HepG2 (cell line): Measurements from ENCODE around the gene LYZL6. TPM values are rescaled to one million over a fixed set of nuclear protein-coding genes. Genes with fewer than 3 reads are reported as not detected.

Experiments used
- ATAC-seq: fragments of 200-7000 bp; cut with Tn5 transposase; 3 replicates; pipeline ENCODE4 v1.9.1; 2020; ENCODE audit warnings: mild to moderate bottlenecking, moderate library complexity
- BruUV-seq: library from RNA; stranded (reverse); fragments of 400-500 nt; replicated peaks from 2 replicates; lab custom pipeline; 2021; lab: Mats Ljungman, UMichigan
- CTCF ChIA-PET: fragments of 300-600 bp; formaldehyde crosslinking; extraction: SDS; loops from one replicate; lab custom pipeline; 2021; ENCODE audit warnings: low total read pairs, inconsistent platforms, low intra/inter-chr PET ratio; lab: Yijun Ruan, JAX
- POLR2A ChIA-PET: fragments of 350-600 bp; sonication (Branson Sonifier 250); formaldehyde crosslinking; loops from one replicate; lab custom pipeline; 2020; ENCODE audit warnings: antibody characterized with exemption, inconsistent platforms; lab: Yijun Ruan, JAX
- DNase-seq: peaks from one replicate; pipeline ENCODE4 v3.0.0-alpha.2; 2015; ENCODE audit warnings: low spot score
- FAIRE-seq: peaks from 3 replicates; lab custom pipeline; 2011; peaks lifted over from hg19 to GRCh38; lab: Jason Lieb, UNC
- H2AFZ ChIP-seq: one replicate; pipeline ENCODE4 v1.6.1; 2011; ENCODE audit warnings: low read length, inconsistent platforms
- H3K27ac ChIP-seq: fragments of 300-600 bp; 3 replicates; pipeline ENCODE4 v1.8.0; 2011; ENCODE audit warnings: mixed run types, mild to moderate bottlenecking, mixed read lengths, low read length, inconsistent platforms; ENCODE audit not compliant: insufficient read depth; ENCODE audit errors: extremely low read length
- H3K27me3 ChIP-seq, 2 experiments: fragments of 200-600 bp in 1 of 2; 2 replicates in 1 of 2; 3 replicates in 1 of 2; pipeline versions ENCODE4 v1.6.0 to v1.8.0; 2011; ENCODE audit warnings: low read length in 2 of 2, mild to moderate bottlenecking in 2 of 2, moderate library complexity in 2 of 2, inconsistent platforms in 1 of 2; ENCODE audit not compliant: insufficient read depth in 2 of 2, control insufficient read depth in 1 of 2
- H3K36me3 ChIP-seq, 2 experiments: fragments of 200-600 bp in 1 of 2; replicated peaks in 1 of 2; 2 replicates in 1 of 2; 3 replicates in 1 of 2; pipeline versions ENCODE4 v1.5.1 to v1.8.0; 2011; ENCODE audit warnings: low read length in 2 of 2, inconsistent platforms in 1 of 2; ENCODE audit not compliant: insufficient read depth in 2 of 2, control insufficient read depth in 1 of 2
- H3K4me1 ChIP-seq: 2 replicates; pipeline ENCODE4 v1.5.1; 2012; ENCODE audit warnings: low read length, inconsistent platforms; ENCODE audit not compliant: insufficient read depth
- H3K4me2 ChIP-seq: 2 replicates; pipeline ENCODE4 v1.6.0; 2011; ENCODE audit warnings: low read depth, low read length, inconsistent platforms
- H3K4me3 ChIP-seq, 3 experiments: fragments of 200-600 bp in 1 of 3; sonication (generic), shearing (Covaris generic) in 1 of 3; replicated peaks in 1 of 3; 2 replicates each; pipeline ENCODE4 v1.5.1; 2011 to 2016; ENCODE audit warnings: low read length in 3 of 3, inconsistent platforms in 2 of 3, low read depth in 2 of 3, mild to moderate bottlenecking in 2 of 3, control low read depth in 1 of 3, mixed read lengths in 1 of 3; ENCODE audit not compliant: insufficient read depth in 1 of 3
- H3K79me2 ChIP-seq: one replicate; pipeline ENCODE4 v1.6.1; 2011; ENCODE audit warnings: low read length, inconsistent platforms; ENCODE audit not compliant: insufficient read depth
- H3K9ac ChIP-seq: 2 replicates; pipeline ENCODE4 v1.6.0; 2011; ENCODE audit warnings: mild to moderate bottlenecking, low read depth, low read length, inconsistent platforms; ENCODE audit not compliant: insufficient read depth
- H3K9me3 ChIP-seq: 2 replicates; pipeline ENCODE4 v1.5.1; 2012; ENCODE audit warnings: mild to moderate bottlenecking, low read length
- H4K20me1 ChIP-seq: 2 replicates; pipeline ENCODE4 v1.6.0; 2011; ENCODE audit warnings: inconsistent platforms, mild to moderate bottlenecking, low read length, moderate library complexity; ENCODE audit not compliant: insufficient read depth
- PRDM10 ChIP-seq: sonication (generic); formaldehyde crosslinking; IDR thresholded peaks from 2 replicates; pipeline ENCODE4 v1.4.0; 2020; ENCODE audit warnings: low read depth, missing genetic modification reagents
- ZBTB44 ChIP-seq: sonication (generic); formaldehyde crosslinking; IDR thresholded peaks from 2 replicates; pipeline ENCODE4 v1.4.0; 2020; ENCODE audit warnings: missing genetic modification reagents
- ZFP36L1 ChIP-seq: sonication (generic); formaldehyde crosslinking; IDR thresholded peaks from 2 replicates; pipeline ENCODE4 v1.8.0; 2022; ENCODE audit warnings: mild to moderate bottlenecking, missing genetic modification reagents, moderate library complexity
- ZNF143 ChIP-seq: sonication (generic); formaldehyde crosslinking; IDR thresholded peaks from 2 replicates; pipeline ENCODE4 v1.4.0; 2020; ENCODE audit warnings: missing genetic modification reagents
- ZNF30 ChIP-seq: sonication (generic); formaldehyde crosslinking; IDR thresholded peaks from 2 replicates; pipeline ENCODE4 v1.5.0; 2020; ENCODE audit warnings: mild to moderate bottlenecking, missing genetic modification reagents
- WGBS: methylation state at CpG from one replicate; pipeline ENCODE4 v1.1.6; 2017; ENCODE audit warnings: low lambda C conversion rate; 5-methylcytosine and 5-hydroxymethylcytosine counted together
- in situ Hi-C: cut with HindIII; loops from 2 replicates; pipeline ENCODE4 v1.10.0; 2017; ENCODE audit warnings: low pct_unique_long_range_greater_than_20kb; ENCODE audit not compliant: extremely low pct_ligation_motif_present
- intact Hi-C: fragments of 100-400 bp; cut with micrococcal nuclease; formaldehyde crosslinking; loops from one replicate; pipeline ENCODE4 v1.10.0; 2022; ENCODE audit not compliant: unreplicated experiment
- polyA plus RNA-seq, 8 experiments: library from polyadenylated mRNA; depleted of rRNA in 3 of 8; stranded (reverse) in 7 of 8; unstranded in 1 of 8; fragments of >200 nt; fragmentation: Illumina TruSeq in 4 of 8; extraction: Trizol in 4 of 8; gene quantifications; 2 replicates each; pipeline versions ENCODE4 v1.2.1 to v1.2.3, GENCODE V29; 2011 to 2016; ENCODE audit warnings: low read depth in 4 of 8, missing spikeins in 1 of 8, mixed read lengths in 1 of 8; ENCODE audit not compliant: insufficient read depth in 1 of 8
- total RNA-seq, 5 experiments: library from RNA; depleted of rRNA; stranded (reverse); fragments of >200 nt; fragmentation: Illumina TruSeq; extraction: Trizol; gene quantifications; 2 replicates each; pipeline ENCODE4 v1.2.3, GENCODE V29; 2016; ENCODE audit warnings: low read depth in 1 of 5

LYZL6 gene
- total and polyA plus RNA-seq, 2 of the 13 experiments (the other 11 are each of a cell fraction or from before 2014, with no cell fraction given), result not detected

GRCh38 chr17:35988164-35988563 is 44.7 kb upstream of the LYZL6 start (continued):
- no peak for TF ChIP-seq PRDM10 (CRISPR knock-in tag)
- no peak for TF ChIP-seq ZBTB44 (CRISPR knock-in tag)

GRCh38 chr17:35986643-35987042 is 43.1 kb upstream of the LYZL6 start, which contains the start of gene CCL14:
Gene CCL14, minus strand, starts transcription at chr17:35986729. Its CDS starts 80 bp downstream, at chr17:35986649.
- in situ Hi-C loops, result no loop called here
- Histone ChIP-seq H4K20me1 (no peaks in the 10 kb centered on the region), H3K4me2 (no peak within 1 kb of the TSS), H2AFZ (no peak within 1 kb of the TSS), H3K36me3 (peaks cover 0 to 6% of the 10 kb centered on the region in 2 experiments; a peak in 2 of 5 replicates), H3K79me2 (no peaks in the 10 kb centered on the region), H3K27ac (no peak within 1 kb of the TSS), H3K4me3 (no peak within 1 kb of the TSS), H3K9ac (no peak within 1 kb of the TSS), H3K9me3 (no peaks in the 10 kb centered on the region), H3K27me3 (no peaks in the 10 kb centered on the region), H3K4me1 (peaks cover 50% of the 10 kb centered on the region)
- intact Hi-C loops, result no loop called here
- no TSS peak for BruUV-seq
- FAIRE-seq (no peak), ATAC-seq (no peak), DNase-seq (no peak)
- ChIA-PET POLR2A (no interaction called here), CTCF (no interaction called here)
- no peak for TF ChIP-seq ZNF143 (CRISPR knock-in tag)
- no peak for TF ChIP-seq ZNF30 (CRISPR knock-in tag)
- no peak for TF ChIP-seq ZFP36L1 (CRISPR knock-in tag)
- 93% methylated on average over 1 of the region's 1 CpG for WGBS
